NCI-H226 (cell line): ENCODE measurements around the gene GMFB.
"Not testable (repeated sequence)": the region's sequence is repeated elsewhere in the genome, so short reads cannot be mapped to it uniquely, and the experiment has no call there.

Source experiments
- DNase-seq: peaks from one replicate; pipeline ENCODE4 v3.0.0-alpha.2; 2015

The GMFB gene

GRCh38 chr14:54457609-54457996 is 31.2 kb downstream of the GMFB start:
- DNase-seq = peak; percentile 2

GRCh38 chr14:54456820-54457608 is 31.8 kb downstream of the GMFB start:
- not testable (repeated sequence) for DNase-seq

- DNase-seq = no peak
Measured at GRCh38 chr14:54455363-54455762, 33.4 kb downstream of the GMFB start.

- DNase-seq = peak; percentile 45
Measured at GRCh38 chr14:54453990-54454389, 34.8 kb downstream of the GMFB start.

- DNase-seq = no peak
Measured at GRCh38 chr14:54453252-54453651, 35.5 kb downstream of the GMFB start.

GRCh38 chr14:54451961-54452360 is 36.8 kb downstream of the GMFB start:
- no peak for DNase-seq

GRCh38 chr14:54451121-54451601 is 37.6 kb downstream of the GMFB start:
- no peak for DNase-seq

GRCh38 chr14:54450535-54450934 is 38.2 kb downstream of the GMFB start:
- no peak for DNase-seq

GRCh38 chr14:54447231-54447692 is 41.5 kb downstream of the GMFB start:
- peak; percentile 52 for DNase-seq

- peak; percentile 83 for DNase-seq
Measured at GRCh38 chr14:54446161-54446693, 42.6 kb downstream of the GMFB start.

- no peak for DNase-seq
Measured at GRCh38 chr14:54444681-54445080, 44.1 kb downstream of the GMFB start.

- DNase-seq = no peak
Measured at GRCh38 chr14:54443981-54444380, 44.8 kb downstream of the GMFB start.

GRCh38 chr14:54442961-54443360 is 45.8 kb downstream of the GMFB start:
- not testable (repeated sequence) for DNase-seq

GRCh38 chr14:54440873-54441868 is 47.6 kb downstream of the GMFB start, which contains the start of gene CNIH1:
Gene CNIH1, minus strand, starts transcription at chr14:54441374. Its CDS starts 47 bp downstream, at chr14:54441327.
- DNase-seq = peak; percentile 82

GRCh38 chr14:54440476-54440872 is 48.3 kb downstream of the GMFB start:
- DNase-seq = no peak

- no peak for DNase-seq
Measured at GRCh38 chr14:54440037-54440436, 48.7 kb downstream of the GMFB start.

- no peak for DNase-seq
Measured at GRCh38 chr14:54438703-54439102, 50.1 kb downstream of the GMFB start.

- DNase-seq = not testable (repeated sequence)
Measured at GRCh38 chr14:54437954-54438353, 50.8 kb downstream of the GMFB start.

GRCh38 chr14:54435500-54435981 is 53.2 kb downstream of the GMFB start:
- peak; percentile 73 for DNase-seq

GRCh38 chr14:54428527-54428926 is 60.3 kb downstream of the GMFB start:
- DNase-seq = no peak

GRCh38 chr14:54427871-54428270 is 60.9 kb downstream of the GMFB start:
- no peak for DNase-seq

GRCh38 chr14:54425537-54426274 is 63.1 kb downstream of the GMFB start:
- DNase-seq = no peak
